ENCODE data around the gene GSTP1.
"Not testable (repeated sequence)": the region's sequence is repeated elsewhere in the genome, so short reads cannot be mapped to it uniquely, and the experiment has no call there.

The GSTP1 gene

DNA sequence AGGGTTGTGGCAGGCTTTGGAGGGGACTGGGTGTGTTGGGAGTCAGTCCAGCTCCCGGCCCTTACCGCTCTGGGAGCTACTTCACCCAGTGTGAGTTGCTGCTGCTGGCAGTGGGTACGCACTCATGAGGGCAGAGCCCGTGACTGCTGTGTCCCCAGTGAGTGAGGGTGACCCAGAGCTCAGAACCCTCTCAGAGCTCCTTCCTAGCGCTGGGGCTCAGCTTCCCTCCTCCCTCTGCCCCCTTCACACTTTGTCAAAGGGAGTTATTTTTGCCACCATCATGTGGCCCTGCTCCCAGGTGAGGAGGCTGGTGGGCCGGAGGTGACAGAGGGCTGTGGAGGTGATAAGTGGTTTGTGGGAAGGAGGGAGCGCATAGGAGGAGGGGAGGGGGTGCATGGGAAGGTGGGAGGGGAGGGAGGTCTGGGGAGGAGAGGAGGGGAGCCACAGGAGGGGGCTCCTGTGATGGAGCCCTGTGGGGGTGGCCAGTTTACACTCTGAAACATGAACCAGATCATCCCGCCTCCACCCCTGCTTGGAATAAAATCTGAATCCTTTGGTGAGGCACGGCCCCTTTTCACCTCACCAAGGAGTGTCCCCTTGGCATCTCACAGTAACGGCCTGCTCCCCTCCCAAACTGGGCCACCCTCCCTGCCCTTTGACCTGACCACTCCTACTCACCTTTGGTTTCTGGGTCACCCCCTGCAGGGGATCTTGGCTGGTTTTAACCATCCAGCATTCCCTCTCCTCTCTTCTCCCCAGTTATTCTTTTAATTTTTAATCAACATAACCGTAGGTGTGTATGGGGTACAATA is 33.0 kb downstream of the GSTP1 start:
- DNase-seq, result no peak

DNA sequence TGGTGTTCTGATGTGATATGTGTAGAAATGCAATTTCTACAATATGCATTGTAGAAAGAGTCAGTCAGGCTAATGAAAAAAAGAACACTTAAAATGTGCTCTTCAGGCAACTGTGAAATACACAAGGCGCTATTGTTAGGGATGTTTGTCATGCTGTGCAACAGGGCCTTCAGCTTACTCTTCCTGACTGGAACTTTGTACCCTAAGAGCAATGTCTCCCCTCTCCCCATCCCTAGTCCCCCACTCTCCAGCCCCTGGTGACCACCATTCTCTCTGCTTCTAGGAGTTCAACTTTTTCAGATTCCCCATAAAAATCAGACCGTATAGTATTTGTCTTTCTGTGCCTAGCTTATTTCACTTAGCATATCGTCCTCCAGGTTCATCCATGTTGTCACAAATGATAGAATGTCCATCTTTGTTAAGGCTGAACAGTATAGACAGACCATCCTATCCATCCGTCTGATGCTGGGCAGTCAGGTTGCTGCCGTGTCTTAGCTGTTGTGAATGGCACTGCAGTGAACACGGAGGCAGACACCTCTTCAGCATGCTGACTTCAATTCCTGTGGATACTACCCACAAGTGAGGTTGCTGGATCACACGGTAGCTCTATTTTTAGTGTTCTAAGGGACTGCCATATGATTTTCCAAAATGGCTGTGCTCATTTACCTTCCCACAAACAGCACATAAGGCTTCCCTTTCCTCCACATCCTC is 33.8 kb downstream of the GSTP1 start:
- DNase-seq, result no peak

DNA sequence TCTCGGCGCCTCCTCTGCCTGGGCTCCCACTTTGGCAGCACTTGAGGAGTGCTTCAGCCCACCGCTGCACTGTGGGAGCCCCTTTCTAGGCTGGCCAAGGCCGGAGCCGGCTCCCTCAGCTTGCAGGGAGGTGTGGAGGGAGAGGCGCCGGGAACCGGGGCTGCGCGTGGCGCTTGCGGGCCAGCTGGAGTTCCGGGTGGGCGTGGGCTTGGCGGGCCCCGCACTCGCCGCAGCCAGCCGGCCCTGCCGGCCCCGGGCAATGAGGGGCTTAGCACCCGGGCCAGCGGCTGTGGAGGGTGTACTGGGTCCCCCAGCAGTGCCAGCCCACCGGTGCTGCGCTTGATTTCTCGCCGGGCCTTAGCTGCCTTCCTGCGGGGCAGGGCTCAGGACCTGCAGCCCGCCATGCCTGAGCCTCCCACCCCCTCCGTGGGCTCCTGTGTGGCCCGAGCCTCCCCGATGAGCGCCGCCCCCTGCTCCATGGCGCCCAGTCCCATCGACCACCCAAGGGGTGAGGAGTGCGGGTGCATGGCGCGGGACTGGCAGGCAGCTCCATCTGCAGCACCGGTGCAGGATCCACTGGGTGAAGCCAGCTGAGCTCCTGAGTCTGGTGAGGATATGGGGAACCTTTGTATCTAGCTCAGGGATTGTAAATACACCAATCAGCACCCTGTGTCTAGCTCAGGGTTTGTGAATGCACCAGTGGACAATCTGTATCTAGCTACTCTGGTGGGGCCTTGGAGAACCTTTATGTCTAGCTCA is 35.5 kb downstream of the GSTP1 start:
- DNase-seq, result not testable (repeated sequence)

DNA sequence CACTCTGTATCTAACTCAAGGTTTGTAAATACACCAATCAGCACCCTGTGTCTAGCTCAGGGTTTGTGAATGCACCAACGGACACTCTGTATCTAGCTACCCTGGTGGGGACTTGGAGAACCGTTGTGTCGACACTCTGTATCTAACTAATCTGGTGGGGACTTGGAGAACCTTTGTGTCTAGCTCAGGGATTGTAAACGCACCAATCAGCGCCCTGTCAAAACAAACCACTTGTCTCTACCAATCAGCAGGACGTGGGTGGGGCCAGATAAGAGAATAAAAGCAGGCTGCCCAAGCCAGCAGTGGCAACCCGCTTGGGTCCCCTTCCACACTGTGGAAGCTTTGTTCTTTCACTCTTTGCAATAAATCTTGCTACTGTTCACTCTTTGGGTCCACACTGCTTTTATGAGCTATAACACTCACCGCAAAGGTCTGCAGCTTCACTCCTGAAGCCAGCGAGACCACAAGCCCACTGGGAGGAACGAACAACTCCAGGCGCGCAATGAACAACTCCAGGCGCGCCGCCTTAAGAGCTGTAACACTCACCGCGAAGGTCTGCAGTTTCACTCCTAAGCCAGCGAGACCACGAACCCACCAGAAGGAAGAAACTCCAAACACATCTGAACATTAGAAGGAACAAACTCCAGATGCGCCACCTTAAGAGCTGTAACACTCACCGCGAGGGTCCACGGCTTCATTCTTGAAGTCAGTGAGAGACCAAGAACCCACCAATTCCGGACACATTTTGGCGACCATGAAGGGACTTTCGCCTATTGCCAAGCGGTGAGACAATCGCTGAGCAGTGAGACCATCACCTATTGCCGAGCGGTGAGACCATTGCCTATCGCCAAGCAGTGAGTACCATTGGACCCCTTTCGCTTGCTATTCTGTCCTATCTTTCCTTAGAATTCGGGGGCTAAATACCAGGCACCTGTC is 36.3 kb downstream of the GSTP1 start:
- DNase-seq, result not testable (repeated sequence)

DNA sequence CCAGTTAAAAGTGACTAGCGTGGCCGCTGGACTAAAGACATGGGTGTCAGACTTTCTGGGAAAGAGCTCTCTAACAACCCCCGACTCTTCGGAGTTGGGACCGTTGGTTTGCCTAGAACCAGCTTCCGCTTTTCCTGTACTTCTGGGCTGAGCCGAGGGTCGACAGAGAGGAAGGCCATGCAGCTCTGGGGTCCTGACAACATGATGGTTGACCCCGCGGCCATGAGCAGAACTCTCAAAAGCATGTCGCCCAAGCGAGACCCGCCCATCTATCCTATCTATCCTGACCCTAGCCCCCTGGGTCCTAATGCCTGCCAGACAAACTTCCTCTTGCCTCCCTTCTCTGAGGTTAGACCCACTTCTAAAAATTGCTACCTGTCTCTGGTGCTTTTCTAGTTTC is 37.0 kb downstream of the GSTP1 start:
- DNase-seq, result not testable (repeated sequence)

DNA sequence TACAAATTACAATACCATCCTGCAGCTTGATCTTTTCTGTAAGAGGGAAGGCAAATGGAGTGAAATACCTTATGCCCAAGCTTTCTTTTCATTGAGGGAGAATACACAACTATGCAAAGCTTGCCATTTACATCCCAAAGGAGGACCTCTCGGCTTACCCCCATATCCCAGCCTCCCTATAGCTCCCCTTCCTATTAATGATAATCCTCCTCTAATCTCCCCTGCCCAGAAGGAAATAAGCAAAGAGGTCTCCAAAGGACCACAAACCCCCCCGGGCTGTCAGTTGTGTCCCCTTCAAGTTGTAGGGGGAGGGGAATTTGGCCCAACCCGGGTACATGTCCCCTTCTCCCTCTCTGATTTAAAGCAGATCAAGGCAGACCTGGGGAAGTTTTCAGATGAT is 38.3 kb downstream of the GSTP1 start:
- not testable (repeated sequence) for DNase-seq

DNA sequence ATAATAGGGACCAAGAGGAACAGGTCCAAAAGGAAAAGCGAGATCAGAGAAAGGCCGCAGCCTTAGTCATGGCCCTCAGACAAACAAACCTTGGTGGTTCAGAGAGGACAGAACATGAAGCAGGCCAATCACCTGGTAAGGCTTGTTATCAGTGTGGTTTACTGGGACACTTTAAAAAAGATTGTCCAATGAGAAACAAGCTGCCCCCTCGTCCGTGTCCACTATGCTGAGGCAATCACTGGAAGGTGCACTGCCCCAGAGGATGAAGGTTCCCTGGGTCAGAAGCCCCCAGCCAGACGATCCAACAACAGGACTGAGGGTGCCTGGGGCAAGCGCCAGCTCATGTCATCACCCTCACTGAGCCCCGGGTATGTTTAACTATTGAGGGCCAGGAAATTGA is 39.3 kb downstream of the GSTP1 start:
- DNase-seq, result not testable (repeated sequence)

DNA sequence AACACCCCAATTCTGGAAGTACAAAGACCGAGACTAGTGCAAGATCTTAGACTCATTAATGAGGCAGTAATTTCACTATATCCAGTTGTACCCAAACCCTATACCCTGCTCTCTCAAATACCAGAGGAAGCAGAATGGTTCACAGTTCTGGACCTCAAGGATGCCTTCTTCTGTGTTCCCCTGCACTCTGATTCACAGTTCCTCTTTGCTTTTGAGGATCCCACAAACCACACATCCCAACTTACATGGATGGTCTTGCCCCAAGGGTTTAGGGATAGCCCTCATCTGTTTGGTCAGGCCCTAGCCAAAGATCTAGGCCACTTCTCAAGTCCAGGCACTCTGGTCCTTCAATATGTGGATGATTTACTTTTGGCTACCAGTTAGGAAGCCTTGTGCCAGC is 40.2 kb downstream of the GSTP1 start:
- not testable (repeated sequence) for DNase-seq

DNA sequence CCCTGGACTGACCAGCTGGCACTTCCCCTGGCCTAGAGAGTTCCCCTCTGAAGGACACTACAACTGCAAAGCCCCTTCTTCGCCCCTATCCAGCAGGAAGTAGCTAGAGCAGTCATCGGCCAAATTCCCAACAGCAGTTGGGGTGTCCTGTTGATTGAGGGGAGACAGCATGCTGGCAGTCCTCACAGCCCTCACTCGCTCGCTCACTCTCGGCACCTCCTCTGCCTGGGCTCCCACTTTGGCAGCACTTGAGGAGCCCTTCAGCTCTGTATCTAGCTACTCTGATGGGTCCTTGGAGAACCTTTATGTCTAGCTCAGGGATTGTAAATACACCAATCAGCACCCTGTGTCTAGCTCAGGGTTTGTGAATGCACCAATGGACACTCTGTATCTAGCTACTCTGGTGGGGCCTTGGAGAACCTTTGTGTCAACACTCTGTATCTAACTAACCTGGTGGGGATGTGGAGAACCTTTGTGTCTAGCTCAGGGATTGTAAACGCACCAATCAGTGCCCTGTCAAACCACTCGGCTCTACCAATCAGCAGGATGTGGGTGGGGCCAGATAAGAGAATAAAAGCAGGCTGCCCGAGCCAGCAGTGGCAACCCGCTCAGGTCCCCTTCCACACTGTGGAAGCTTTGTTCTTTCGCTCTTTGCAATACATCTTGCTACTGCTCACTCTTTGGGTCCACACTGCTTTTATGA is 42.7 kb downstream of the GSTP1 start:
- DNase-seq, result not testable (repeated sequence)

DNA sequence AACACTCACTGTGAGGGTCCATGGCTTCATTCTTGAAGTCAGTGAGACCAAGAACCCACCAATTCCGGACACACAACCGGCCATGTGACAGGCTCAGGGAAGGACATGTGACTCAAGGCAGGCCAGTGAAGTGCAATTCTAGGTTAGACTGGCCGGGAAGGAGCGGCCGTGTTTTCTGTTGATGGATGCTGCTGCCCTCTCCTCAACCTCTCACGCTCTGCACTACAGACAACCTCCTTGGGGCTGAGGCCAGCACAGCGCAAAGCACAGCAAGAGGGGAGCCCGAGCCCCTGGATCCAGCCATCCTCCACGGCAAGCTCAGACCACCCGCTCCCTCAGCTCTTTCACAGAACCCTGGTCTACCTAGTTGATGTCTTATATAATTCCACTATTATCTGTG is 43.4 kb downstream of the GSTP1 start:
- DNase-seq, result no peak

DNA sequence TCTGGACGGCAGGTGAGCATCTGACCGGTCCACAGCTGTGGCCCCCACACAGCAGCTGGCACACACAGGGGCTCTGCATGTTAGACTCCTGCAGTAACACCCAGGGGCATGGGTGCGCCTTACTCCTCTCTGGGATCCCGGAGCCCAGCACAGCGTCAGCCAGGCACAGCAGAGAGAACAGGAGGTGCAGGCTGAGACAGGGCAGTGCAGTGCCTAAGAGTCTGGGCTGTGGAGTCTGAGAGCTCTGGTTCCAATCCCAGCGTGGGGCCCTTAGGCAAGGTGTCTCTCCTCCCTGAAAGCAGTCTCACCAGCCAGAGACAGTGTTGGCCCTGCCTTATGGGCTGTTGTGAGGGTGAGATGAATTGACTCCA is 43.8 kb downstream of the GSTP1 start:
- DNase-seq, result no peak

DNA sequence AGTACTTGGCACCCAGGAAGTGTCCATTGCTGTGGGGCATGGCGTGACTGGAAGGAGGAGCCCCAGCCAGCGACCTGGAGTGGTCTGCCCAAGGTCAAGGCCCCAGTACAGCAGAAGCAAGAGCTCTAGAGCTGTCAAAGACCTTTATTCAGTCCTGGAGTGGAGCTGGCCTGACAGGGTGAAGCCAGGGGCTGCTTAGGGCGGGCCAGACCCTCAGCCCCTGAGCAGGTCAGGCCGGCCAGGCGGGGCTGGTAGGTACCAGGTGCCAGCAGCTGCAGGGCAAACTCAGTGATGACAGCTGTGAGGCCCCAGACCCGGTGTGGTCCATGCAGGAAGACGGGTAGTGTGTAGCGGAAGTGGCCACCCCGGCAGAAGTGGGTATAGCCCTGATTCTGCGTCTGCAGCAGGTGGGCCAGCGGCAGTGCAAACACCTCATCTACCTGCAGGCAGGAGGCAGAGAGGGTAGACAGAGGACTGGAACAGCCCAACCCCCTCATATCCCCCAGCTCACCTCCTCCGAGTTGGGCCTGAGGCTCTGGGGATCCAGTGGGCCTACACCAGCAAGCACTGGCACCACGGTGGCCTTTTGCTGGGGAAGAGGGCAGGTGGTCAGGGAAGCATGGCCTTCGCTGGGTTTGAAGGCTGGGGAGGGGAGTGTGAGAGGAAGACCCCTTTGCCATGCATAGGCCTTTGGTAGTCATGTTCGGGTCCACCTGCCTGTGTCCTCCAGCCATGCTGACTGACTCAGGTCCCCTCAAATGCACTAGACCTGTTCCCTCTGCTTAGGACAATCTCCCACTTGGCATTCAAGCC is 44.4 kb downstream of the GSTP1 start:
- DNase-seq, result no peak

DNA sequence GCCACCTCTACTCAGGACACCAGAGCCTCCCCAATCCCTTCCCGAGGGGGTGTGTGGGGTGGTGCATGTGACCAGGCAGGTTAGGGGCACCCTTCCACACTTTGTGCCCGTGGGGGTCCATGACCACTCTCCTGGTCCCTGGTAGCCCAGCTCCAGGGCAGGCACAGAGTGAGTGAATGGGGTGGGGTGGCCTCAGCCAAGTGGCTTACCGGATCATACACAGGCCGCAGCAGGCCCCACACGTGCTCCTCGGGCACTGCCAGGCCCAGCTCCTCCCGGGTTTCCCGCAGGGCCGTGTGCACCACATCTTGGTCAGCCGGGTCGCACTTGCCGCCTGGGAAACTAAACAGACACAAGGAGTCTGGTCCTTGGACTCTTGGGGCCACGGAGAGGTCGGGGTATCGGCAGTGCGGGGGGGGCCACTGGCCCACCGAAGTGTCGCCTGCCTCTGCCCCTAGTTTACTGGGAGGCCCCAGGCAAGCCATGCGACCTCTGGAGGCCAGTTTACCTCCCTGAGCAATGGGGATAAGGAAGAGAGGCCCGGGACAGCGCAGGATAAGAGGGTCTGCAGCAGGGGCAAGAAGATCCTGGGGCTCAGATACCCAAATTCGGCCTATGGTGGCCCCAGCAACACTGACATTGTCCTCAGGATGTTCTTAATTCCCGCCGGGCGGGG is 45.2 kb downstream of the GSTP1 start:
- no peak for DNase-seq

DNA sequence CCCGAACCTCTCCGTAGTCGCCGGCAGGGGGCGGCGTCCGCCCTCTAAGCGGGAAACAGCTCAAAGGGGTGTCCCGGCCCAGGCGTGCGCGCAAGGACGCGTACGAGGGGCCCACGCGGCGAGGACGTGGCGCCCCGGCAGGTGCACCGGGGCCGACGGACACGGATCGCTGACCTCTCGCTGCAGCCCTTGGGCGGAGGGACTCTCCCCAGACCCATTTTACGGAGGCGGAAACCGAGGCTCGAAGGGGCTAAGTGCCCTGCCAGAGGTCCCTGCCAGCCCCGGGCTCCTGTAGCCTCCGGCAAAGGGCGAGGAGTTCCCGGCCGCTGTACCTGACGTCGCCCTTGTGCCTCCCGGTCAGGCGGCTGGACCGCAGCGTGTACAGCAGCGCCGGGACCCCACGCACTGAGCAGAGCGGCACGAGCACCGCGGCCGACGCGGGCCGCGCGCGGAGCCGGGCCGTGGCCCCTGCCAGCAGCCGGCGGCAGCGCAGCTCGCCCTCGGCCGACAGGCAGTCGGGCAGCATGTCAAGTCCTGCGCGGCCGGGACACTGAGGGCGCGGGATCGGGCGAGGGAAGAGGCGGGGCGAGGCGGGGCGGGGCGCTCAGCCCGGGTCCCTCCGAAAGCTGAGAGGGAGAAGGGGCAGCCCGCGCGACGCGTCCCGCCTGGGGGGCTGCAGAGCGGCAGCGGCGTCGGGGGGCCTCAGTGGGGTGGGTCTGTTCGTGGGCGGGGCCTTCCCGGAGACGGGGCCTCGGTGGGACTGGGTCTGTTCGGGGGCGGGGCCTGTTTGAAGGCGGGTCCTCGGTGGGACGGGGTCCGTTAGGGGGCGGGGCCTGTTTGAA is 46.0 kb downstream of the GSTP1 start, which contains the start of gene NUDT8:
TSS of gene NUDT8 (minus strand) at position 552 of the 842 bp plus-strand sequence. CDS start at position 526, 26 bp downstream.
- peak; percentile 65 to 77 for DNase-seq

DNA sequence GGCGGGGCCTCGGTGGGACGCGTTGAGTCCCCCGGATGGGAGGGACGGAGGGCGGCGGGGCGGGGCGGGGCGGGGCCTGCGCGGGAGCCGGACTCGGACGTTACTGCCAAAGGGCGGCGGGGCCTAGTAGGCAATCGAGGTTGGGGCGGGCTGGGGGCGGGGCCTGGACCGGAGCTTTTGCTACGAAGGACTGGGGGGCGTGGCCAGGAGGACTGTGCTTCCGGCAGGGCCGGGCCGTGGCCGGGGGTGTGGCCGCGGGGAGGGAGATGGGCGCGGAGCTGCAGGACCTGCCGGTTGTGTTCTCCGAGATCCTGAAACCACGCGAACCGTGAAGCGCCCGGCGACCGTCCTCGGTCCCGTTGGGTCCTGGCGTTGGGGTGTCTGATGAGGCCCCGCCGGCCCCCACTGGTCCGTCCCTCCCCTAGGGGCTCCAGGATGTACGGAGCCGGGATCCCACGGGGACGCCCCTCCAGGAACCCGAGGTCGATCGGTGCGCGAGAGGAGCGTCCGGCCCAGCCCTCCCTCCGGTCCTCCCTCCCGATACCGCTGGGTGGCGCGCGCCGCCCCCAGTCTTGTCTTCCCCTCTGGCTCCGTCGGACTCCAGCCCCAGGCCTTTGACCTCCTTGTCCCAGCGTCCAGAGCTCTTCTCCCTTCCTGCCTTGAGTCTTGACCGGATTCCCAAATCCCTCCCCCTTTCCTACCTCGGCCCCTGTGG is 46.8 kb downstream of the GSTP1 start:
- DNase-seq, result peak; percentile 94 to 96

DNA sequence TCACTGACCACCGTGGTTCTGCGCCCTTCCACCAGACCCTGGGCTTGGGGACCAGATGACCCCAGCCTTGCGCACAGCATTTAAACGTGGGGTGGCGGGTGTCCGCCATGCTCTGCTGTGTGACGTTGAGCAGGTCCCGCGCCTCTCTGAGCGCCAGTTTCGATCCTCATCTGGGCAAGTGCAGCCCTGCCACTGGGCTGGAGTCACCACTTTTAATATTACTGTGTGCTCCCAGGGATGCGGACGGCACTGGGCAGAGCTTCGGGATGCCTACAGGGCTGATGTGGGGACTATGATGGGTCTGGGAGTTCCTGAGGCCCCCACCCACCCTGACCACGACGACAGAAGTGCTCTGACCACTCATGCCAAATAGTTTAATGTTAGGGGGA is 47.3 kb downstream of the GSTP1 start:
- DNase-seq, result no peak

DNA sequence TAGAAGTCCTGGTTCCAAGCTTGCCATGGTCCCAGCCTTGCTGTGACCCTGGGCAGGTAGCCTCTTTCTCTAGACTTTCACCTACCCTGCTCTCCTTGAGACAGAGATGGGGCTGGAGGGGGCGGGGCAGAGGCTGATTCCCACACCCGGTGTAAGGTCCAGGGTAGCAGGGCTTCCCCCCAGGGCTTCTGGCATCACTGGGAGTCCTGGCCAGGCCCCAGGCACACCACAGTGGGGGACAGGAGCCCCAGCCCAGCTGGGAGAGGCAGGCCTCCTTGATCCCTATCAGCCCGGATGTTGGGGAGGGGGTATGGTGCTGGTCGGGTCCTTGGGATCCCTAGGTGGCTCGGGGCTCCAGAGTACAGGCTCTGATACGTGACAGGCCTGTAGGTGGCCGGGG is 47.8 kb downstream of the GSTP1 start:
- no peak for DNase-seq

DNA sequence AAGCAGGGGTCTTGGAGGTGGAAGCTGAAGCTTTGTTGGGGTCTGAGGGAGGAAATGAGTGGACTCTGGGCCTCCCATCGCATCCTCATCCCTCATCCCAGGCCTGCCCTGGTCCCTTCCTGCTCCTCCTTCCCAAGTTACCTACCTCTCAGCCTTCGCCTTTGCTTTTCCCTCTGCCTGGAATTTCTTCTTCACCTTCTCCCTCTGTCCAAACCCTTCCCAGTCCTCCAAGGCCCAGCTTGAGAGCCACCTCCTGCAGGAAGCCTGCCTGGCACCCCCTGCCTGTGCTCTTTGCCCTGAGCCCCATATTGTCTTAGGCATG is 48.2 kb downstream of the GSTP1 start:
- DNase-seq, result no peak

All from AML-193 (cell line).